CD1c-positive myeloid dendritic cell (primary cell): ENCODE results near the gene GCAT.
A peak's percentile ranks its signal among the peaks of the same experiment; 100 is the strongest.

Experiments
- DNase-seq: peaks from one replicate; pipeline ENCODE4 v3.0.0-alpha.2; 2016; ENCODE audit errors: extremely low spot score

GCAT gene

DNA sequence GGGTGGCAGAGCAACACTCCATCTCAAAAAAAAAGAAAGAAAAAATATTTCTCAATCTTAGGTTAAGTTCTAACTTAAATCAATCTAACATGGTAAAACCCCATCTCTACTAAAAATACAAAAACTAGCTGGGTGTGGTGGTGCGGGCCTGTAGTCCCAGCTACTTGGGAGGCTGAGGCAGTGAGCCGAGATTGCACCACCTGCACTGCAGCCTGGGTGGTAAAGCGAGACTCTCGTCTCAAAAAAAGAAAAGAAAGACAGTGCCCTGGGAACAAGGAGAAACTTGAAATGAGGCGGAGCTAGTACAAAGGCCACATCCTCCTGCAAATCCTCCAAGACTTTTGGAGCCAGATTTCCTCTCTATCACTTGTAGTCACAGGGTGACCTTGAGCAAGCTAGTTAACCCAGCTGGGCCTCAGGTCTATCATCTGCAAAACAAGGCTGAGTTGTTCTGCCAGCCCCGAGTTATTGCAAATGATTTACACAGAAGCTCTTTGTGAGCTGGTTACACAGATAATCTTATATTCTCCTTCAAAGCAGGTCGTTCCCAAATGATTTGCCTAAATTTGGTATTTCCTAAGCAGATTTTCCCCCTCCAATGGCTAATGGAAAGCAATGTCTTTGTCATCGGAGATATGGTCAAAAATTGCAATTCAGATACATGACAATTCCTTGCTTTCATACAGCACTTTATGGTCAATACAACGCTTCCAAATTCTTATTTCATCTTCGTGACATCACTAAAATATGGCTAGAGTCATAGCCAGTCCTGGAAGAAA, 34.5 kb downstream of the GCAT start:
- DNase-seq = no peak

DNA sequence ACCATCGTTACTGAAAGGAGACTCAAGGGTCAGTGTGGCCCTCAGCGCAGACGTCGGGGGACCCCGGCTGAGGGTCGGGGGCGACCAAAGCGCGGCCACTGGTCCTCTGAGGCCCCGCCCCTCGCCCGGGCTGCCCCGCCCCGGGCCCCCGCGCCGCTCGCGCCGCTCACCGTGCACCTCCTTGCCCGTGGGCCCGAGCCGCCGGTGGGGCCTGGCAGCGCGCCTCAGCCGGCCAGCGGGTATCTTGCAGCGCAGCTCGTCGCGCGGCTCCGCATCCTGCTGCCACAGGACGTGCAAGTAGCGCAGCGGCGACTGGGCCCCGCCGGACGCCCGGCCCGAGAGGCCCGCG, 36.0 kb downstream of the GCAT start:
- DNase-seq = no peak

DNA sequence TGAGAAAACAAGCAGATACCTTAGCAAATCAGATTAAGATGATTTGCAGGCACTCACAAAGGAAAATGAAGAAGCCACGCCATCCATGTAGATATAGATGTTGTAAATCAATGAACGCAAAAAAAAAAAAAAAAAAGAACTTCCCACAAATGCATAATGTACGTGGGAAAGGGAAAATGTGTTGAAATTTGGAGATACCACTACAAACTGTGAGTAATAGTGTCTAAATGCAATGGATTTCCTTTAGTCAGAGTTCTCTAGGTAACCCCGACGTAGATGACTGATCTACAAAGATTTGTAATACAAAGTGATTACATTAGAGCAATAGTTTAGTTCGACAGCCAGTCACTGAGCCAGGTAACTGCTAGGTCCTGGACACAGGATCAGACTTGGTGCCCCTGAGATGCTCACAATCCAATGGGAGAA, 37.2 kb downstream of the GCAT start:
- peak; percentile 32 for DNase-seq

- DNase-seq = no peak
These were observed 38.7 kb downstream of the GCAT start for GRCh38 chr22:37846433-37846832.

GRCh38 chr22:37848587-37849088, 40.9 kb downstream of the GCAT start:
- peak; percentile 35 for DNase-seq

DNA sequence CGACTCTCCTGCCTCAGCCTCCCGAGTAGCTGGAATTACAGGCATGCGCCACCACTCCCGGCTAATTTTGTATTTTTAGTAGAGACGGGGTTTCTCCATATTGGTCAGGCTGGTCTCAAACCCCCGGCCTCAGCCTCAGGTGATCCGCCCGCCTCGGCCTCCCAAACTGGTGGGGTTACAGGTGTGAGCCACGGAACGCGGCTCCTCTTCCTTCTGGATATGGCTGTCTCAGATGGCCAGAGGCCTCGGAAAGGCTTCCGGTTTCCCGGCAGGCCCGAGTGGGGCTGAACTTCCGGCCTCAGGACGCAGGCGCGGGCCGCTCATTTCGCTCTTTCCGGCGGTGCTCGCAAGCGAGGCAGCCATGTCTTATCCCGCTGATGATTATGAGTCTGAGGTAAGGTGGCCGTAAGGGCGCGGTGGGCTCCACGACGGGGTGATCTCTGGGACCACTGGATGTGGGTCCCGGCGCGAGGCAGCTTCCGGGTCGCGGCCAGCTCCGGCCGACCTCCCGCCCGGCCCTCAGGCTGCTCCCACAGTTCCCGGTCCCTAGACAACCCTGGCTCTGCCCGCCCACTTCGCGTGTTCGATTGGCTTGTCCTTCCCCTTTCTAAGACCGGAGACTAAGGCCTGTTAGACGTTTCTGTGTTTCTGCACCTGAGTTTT, 41.5 kb downstream of the GCAT start, which contains the start of gene EIF3L:
EIF3L (plus strand) TSS at position 331 of the 663 bp plus-strand sequence; CDS start at position 362, 31 bp downstream.
- DNase-seq = peak; percentile 95

DNA sequence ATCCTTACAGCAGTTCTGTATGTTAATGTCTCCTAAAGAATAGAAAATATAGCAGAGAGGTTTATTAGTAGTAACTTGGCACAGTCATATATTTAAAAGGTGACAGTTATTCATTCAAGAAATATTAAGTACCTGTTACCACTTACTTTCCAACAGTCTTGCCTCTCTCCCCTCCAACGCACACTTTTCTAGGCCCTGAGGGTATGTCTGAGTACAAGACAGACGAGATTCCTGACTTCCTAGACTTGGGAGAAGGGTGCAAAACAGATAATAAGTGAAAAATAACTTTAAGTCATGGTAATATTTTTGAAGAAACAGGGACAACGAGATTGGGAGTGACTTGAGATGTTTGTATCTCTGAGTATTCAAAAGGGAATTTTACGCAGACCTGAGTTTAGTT, 43.1 kb downstream of the GCAT start:
- no peak for DNase-seq

DNA sequence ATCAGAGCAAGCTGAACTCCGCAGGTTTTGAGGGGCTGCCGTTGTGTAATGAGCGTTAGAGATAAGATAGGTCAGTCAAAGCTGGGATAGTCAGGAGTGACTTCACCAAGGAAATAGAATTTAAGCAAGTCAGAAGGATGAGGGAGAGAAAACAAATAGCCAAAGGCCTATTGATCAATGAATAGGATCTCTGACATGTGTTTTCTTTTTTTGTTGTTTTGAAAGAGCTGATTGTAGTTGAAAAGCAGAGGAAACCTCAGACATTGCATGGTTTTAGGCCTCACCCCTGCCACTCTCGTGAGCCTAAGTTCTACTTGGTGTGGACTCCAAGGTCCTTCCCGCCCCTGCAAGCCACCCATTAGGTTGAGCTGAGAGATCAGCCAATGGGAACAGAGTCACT, 44.7 kb downstream of the GCAT start:
- DNase-seq = no peak

- DNase-seq = no peak
These were observed 47.2 kb downstream of the GCAT start for GRCh38 chr22:37854946-37855345.

DNA sequence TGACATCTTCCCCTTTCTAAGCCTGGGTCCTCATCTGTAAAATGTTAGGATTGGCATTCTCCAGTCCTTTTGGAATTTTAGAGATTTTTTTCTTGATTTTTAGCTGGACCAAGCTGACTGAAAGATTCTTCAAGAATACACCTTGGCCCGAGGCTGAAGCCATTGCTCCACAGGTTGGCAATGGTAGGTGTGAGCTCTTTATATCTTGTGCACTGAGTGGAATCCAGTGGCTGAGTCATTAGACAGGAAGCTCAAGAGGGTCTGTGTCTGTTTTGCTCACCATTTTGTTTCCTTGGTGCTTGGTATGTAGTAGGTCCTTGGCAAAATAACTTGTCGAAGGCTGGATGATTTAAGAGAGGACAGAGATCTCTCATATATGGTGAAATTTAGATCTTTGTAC, 47.7 kb downstream of the GCAT start:
- no peak for DNase-seq

DNA sequence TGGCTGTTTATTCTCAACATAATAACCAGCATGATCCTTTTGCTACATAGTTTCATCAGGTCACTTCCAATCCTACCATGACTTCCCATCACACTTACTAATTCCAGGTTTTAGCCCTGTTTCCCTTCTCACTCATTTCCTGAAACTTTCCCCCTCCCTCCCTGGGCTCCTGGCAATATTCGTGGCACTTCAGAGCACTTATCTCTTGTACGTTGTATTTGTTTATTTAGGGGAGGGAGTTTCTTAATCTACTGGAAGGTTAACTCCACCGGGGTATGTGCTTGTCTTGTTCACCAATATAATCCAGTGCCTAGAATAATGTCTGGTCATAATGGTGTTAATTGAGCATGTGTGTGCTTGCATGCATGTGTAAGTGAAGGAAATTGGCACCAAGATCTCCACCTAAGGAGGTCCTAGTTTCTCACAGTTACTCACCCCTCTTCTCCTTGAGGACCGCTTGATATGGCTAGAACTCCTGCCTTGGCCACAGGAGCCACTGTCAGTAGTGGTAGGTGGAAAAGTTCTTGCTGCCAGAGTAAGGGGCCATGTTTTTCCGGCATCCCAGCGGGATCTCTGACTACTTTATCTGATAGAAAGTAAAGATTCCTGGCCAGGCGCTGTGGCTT, 53.2 kb downstream of the GCAT start:
- DNase-seq = no peak

DNA sequence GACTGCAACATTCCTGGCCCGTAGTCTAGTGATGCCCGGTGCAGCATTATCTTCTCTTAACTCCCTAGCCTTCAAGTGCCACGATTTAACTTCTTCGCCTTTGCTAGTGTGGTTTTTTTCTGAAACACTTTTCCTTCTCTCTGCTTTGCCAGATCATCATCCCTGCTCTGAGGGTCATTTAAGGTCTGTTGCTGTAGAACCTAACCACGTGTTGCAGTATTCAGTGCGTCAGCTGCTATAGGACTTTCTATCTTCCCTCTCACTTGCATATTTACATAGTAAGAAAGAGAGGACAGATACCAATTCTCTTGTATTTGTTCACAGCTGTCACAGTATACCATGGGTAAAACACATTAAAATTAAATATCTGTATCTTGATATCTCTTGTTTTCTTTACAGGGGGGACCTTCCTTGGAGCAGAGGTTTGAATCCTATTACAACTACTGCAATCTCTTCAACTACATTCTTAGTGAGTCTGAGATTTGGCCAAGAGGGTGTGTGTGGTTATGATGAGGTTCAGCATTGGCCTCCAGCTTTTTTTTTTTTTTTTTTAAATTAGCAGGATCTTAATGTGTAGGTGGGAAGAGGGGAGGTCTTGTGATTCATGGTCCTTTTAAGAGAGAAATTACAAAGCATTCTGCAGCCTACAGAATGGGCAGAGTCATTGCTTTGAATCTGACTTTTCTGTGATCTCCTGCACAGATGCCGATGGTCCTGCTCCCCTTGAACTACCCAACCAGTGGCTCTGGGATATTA, 55.0 kb downstream of the GCAT start:
- no peak for DNase-seq

GRCh38 chr22:37865510-37865909, 57.8 kb downstream of the GCAT start:
- no peak for DNase-seq
